Colonic mucosa (tissue), 4 donors: Measurements from ENCODE around the gene MMP15. TPM values are rescaled to one million over a fixed set of nuclear protein-coding genes. Genes with fewer than 3 reads are reported as not detected.

ENCODE experiments used
- DNase-seq: peaks from one replicate; pipeline ENCODE4 v3.0.0-alpha.2; 2020
- H3K27ac ChIP-seq: fragments of 200-600 bp; one replicate; pipeline ENCODE4 v1.8.0; 2021
- H3K27me3 ChIP-seq: fragments of 200-600 bp; one replicate; pipeline ENCODE4 v1.8.0; 2021
- H3K36me3 ChIP-seq: fragments of 200-600 bp; one replicate; pipeline ENCODE4 v1.8.0; 2021
- H3K4me1 ChIP-seq: fragments of 200-600 bp; one replicate; pipeline ENCODE4 v1.8.0; 2021; ENCODE audit warnings: mild to moderate bottlenecking
- H3K4me3 ChIP-seq: fragments of 200-600 bp; one replicate; pipeline ENCODE4 v1.8.0; 2021
- H3K9ac ChIP-seq, 2 donors: one replicate each; pipeline ENCODE4 v1.7.0; 2013; ENCODE audit warnings: control low read depth in 2 of 2, low read depth in 2 of 2, low read length in 2 of 2
- H3K9me3 ChIP-seq: fragments of 200-600 bp; one replicate; pipeline ENCODE4 v1.8.0; 2021
- intact Hi-C: fragments of 100-400 bp; cut with DNase I; formaldehyde crosslinking; loops from one replicate; pipeline ENCODE4 v1.14.1; 2022
- total RNA-seq, 2 donors: library from RNA; stranded (reverse); fragmentation: NEBNext Ultra II Directional in 1 of 2; extraction: Animal tissue kit (Norgen Biotek cat#: 25700) in 1 of 2; gene quantifications; one replicate each; pipeline ENCODE4 v1.2.1, GENCODE V29; 2021
- TF ChIP-seq, protein P1 (sequence below): fragments of 200-600 bp; IDR thresholded peaks from one replicate; pipeline ENCODE4 v1.8.0; 2022; ENCODE audit warnings: antibody characterized with exemption, mild to moderate bottlenecking
- donor health status: healthy.
- donor health status: DM: no; HTN: no; CAD: no.
- donor health status: DM: no; HTN: no; CAD: no.

Gene MMP15
- total RNA-seq, 2 donors from 2014 or later = 79.2 to 126 TPM

DNA sequence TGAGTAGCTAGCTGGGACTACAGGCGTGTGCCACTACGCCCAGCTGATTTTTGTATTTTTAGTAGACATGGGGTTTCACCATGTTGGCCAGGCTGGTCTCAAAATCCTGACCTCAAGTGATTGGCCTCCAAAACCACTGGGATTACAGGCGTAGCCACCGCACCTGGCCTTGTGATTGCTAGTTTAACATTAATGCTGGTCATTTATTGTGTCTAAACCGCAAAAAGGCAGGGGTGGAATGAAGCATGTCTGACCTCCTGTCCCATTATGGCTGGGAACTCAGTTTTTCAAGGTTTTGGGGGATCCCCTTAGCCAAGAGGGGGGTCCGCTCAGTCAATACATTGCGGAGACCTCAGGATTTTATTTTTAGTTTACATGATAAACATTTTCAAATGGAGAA, 43.9 kb upstream of the MMP15 start:
- peaks cover 6% of the 10 kb centered on the region for H3K4me1 ChIP-seq
- no peak overlapping the region for H3K4me3 ChIP-seq
- H3K9ac ChIP-seq = no peak overlapping the region
- no peaks in the 10 kb centered on the region for H3K9me3 ChIP-seq
- H3K27ac ChIP-seq = no peak overlapping the region
- intact Hi-C loops = no loop called here
- TF ChIP-seq, protein P1, sequence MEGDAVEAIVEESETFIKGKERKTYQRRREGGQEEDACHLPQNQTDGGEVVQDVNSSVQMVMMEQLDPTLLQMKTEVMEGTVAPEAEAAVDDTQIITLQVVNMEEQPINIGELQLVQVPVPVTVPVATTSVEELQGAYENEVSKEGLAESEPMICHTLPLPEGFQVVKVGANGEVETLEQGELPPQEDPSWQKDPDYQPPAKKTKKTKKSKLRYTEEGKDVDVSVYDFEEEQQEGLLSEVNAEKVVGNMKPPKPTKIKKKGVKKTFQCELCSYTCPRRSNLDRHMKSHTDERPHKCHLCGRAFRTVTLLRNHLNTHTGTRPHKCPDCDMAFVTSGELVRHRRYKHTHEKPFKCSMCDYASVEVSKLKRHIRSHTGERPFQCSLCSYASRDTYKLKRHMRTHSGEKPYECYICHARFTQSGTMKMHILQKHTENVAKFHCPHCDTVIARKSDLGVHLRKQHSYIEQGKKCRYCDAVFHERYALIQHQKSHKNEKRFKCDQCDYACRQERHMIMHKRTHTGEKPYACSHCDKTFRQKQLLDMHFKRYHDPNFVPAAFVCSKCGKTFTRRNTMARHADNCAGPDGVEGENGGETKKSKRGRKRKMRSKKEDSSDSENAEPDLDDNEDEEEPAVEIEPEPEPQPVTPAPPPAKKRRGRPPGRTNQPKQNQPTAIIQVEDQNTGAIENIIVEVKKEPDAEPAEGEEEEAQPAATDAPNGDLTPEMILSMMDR = no peak
- DNase-seq = no peak
- H3K36me3 ChIP-seq = no peaks in the 10 kb centered on the region
- peaks cover 6% of the 10 kb centered on the region for H3K27me3 ChIP-seq

DNA sequence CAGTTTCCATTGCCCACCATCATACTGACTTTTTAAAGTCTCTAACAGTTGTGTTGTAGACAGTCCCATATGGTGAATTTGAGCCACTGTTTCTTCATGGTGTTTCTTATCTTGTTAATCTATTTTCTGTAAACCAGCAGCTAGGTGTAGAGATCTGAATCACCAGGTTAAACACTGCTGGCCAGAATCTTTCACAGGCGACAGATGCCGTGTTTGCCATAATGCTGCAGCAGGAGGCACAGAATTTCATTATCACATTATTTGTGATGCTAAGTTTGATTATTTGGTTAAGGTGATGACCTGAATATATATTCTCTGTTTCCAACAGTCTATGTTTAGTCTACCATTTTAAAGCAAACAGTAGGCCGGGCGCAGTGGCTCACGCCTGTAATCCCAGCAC, 43.2 kb upstream of the MMP15 start:
- DNase-seq = no peak
- H3K4me3 ChIP-seq = no peak overlapping the region
- TF ChIP-seq, protein P1 = no peak
- no peaks in the 10 kb centered on the region for H3K9me3 ChIP-seq
- intact Hi-C loops = no loop called here
- no peaks in the 10 kb centered on the region for H3K36me3 ChIP-seq
- no peak overlapping the region for H3K9ac ChIP-seq
- peaks cover 6% of the 10 kb centered on the region for H3K4me1 ChIP-seq
- H3K27ac ChIP-seq = no peak overlapping the region
- H3K27me3 ChIP-seq = peaks cover 6% of the 10 kb centered on the region

DNA sequence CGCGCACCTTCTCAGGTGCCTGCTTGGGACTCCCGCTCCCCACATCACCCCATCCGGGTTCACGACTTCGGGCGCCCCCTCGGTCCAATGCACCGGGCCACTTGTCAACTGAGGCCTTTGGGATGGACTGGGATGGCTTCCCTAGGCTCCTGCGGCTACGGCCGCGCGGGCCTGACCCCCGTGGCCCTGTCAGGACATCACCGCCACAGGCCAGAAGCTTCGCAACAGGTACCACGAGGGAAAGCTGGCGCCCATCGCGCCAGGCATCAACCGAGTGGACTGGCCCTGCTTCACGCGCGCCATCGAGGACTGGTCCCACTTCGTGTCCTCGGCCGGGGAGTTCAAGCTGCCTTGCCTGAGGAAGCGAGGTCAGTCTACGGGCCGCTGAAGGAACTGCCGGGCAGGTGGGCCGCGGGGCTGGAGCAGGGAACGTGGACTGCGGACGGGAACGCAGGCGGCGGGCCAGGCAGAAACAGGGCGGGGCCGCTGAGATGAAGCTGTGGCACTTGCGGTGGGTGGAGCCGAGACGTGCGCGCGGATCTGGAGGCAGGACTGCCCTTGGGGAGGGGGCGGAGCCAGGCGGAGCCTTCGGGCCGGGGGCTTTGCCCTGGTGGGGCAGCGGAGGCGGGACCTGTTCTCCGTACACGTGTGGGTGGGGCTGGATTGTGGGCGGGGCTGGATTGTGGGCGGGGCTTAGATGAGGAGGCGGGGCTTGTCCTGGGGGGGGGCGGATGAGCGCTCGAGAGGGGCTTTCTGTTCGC, 40.9 kb upstream of the MMP15 start:
- Histone ChIP-seq H3K27ac (no peak overlapping the region), H3K9me3 (no peaks in the 10 kb centered on the region), H3K9ac (no peak overlapping the region), H3K36me3 (no peaks in the 10 kb centered on the region), H3K4me1 (peaks cover 6% of the 10 kb centered on the region), H3K4me3 (peak overlapping the region; percentile 45), H3K27me3 (peaks cover 6% of the 10 kb centered on the region)
- TF ChIP-seq, protein P1 = no peak
- DNase-seq = peak; percentile 81
- intact Hi-C loops = no loop called here

DNA sequence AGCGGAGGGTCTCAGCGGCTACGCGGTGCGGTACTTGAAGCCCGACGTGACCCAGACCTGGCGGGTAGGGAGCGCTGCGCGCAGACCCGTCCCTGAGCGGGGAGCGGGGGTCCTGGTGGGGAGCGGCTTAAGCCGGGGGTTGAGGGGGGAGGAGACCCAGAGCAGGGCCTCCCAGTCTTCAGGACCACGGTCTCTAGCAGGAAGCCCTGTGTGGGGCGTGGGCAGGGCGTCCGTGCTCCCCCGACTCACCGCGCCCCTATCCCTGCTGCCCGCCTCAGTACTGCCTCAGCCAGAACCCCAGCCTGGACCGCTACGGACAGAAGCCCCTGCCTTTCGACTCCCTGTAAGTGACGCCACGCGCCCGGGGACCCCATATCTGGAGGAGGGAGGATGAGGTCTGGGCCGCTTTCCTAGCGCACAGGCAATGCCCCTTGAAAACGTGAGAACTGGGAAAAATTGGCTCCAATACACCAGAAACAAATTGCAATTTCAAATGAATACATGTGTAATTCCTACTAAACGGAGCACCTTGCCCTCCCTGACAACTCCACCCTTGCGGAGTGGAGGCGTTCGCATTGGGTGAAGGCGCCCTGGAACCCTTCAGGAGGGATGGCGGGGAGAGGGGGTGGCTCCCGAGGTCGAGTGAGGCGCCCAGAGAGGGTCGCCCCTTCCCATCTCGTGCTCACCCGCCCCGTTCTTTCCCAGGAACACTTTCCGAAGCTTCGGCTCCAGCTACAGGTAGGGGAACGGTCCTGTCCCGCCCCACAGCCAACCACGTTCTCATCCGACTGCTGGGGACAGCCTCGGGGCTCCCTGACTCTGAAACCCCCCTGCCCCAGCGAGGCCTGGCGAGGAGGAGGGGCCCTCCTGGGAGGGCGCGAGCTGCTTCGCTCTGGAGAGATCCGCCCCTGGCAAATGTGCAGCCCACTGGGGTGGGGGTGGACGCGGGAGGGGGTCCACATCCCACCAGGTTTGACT, 40.1 kb upstream of the MMP15 start:
- H3K36me3 ChIP-seq = no peaks in the 10 kb centered on the region
- no peak overlapping the region for H3K9ac ChIP-seq
- H3K27me3 ChIP-seq = peaks cover 6% of the 10 kb centered on the region
- TF ChIP-seq, protein P1 = no peak
- DNase-seq = no peak
- no peak overlapping the region for H3K27ac ChIP-seq
- intact Hi-C loops = no loop called here
- peaks cover 6% of the 10 kb centered on the region for H3K4me1 ChIP-seq
- H3K4me3 ChIP-seq = peak overlapping the region; percentile 45
- H3K9me3 ChIP-seq = no peaks in the 10 kb centered on the region

DNA sequence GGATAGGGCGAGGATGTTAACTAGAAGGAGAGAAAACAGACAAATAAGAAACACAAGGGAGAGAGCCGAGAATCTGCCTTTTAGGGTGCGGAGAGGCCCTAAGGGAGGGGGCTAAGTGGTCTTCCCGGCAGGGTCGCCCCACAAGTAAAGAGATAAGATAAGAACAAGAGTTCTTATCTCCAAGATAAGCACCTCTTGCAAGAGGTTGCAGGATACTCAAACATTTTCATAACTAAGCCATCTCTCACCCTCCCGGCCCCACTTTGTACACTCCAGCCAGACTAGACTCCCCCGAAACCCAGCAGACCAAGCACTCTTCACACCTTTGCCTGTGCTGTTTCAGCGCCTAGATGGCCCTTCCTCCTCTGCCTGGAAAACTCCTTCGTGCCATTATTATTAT, 39.4 kb upstream of the MMP15 start:
- Histone ChIP-seq H3K4me3 (no peak overlapping the region), H3K27me3 (peaks cover 6% of the 10 kb centered on the region), H3K27ac (no peak overlapping the region), H3K4me1 (peaks cover 6% of the 10 kb centered on the region), H3K9me3 (no peaks in the 10 kb centered on the region), H3K36me3 (no peaks in the 10 kb centered on the region), H3K9ac (no peak overlapping the region)
- TF ChIP-seq, protein P1 = no peak
- DNase-seq = no peak
- intact Hi-C loops = no loop called here
